SHP77 (cell line): ENCODE measurements around the gene MICU1.
"Not testable (repeated sequence)": the region's sequence is repeated elsewhere in the genome, so short reads cannot be mapped to it uniquely, and the experiment has no call there.

Source experiments
- DNase-seq, 2 experiments: peaks; one replicate each; lab custom pipeline; 2025; lab: John Stamatoyannopoulos, UW

MICU1 gene

GRCh38 chr10:72503694-72504438 is 122.0 kb downstream of the MICU1 start:
- DNase-seq, result no peak

DNA sequence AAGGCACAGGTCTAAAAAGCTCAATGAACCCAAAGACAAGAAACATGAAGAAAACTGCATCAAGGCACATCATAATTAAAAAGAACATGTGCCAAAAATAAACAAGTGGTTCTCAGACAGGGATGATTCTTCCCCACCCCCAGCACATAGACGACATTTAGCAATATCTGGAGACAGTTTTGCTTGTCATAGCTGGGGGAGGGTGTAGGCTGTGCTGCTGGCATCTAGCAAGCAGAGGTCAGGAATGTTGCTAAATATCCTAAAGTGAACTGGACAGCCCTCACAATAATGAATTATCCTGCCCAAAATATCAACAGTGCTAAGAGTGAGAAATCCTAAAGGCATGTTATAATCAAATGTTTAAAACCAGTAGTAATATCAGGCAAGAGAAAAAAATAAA is 122.6 kb downstream of the MICU1 start:
- DNase-seq, result no peak

GRCh38 chr10:72502581-72502980 is 123.3 kb downstream of the MICU1 start:
- DNase-seq, result no peak

DNA sequence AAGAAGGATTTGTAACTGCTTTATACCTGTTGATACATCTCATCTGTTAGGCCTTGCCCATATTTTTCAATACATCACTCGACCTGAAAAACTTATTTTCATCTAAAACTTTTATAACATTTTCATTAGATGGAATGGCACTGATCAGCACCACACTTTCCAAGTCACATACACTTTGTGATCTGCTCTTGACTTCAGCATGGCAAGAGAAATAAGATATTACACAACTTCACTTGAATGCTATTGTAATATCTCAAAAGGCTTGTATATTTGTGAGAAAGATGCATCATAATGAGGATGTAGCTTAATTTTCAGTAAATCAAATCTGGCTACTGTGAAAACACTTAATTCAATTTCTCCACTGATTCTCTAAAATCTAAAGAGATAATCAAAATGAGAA is 126.2 kb downstream of the MICU1 start:
- DNase-seq, result no peak

- DNase-seq, result no peak
Measured at GRCh38 chr10:72490951-72491350, 134.9 kb downstream of the MICU1 start.

- no peak for DNase-seq
Measured at GRCh38 chr10:72487521-72487920, 138.4 kb downstream of the MICU1 start.

GRCh38 chr10:72487116-72487515 is 138.8 kb downstream of the MICU1 start:
- no peak for DNase-seq

GRCh38 chr10:72485701-72486100 is 140.2 kb downstream of the MICU1 start:
- no peak for DNase-seq

GRCh38 chr10:72484521-72484920 is 141.4 kb downstream of the MICU1 start:
- no peak for DNase-seq

DNA sequence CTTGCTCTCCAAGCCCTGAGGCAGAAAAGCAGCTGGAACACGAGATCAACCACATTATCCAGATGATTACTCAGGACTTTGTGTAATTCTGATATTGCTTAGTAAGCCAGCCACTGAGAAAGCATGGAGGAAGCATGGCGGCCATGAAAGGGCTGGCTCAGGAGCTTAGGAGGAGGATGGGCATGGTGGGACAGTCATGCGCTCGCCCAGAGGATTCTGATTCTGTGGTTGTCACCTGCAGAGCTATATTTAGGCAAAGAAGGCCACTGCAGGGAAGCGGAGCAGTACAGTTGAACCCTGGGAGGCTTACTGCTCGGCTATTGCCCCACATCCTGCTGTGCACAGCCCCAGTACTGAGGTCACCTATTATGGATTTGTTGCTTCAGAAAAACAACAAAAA is 142.4 kb downstream of the MICU1 start:
- no peak for DNase-seq

DNA sequence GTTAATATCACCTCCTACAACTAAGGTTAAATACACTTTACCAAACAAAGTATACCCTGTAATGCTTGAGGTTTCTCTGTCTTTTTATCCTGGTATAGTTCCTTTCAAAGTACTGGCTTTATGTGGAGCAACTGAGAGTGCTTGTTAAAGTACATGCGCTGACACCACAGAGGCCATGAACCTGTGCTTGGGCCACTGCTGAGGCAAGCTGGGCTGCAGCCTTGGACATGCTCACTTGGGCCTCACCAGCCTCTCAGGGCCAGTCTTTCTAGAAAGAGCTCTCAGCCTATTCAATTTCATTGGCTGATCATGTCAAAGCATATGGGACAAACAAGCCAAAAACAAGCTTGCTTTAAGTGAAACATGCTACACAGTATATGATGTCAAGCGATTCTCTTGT is 145.0 kb downstream of the MICU1 start:
- DNase-seq, result no peak

DNA sequence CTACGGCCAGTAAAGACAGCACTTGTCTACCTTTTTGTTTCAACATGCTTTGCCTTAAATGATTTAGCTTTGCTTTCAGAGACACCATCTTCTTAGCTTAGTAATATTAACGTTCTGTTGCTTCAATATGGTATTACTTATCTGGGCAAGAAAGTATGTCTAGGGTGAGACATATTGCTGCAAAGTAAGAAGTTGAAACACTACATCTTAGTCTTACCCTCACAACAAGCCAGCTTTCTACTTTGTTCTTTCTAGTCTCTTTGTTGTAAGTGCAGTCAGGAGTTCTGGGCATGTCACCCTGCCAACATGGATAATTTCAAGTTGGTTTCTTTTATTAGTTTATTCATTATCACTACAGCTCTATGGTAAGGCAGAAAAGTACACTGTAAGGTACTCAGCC is 148.4 kb downstream of the MICU1 start:
- DNase-seq, result no peak

DNA sequence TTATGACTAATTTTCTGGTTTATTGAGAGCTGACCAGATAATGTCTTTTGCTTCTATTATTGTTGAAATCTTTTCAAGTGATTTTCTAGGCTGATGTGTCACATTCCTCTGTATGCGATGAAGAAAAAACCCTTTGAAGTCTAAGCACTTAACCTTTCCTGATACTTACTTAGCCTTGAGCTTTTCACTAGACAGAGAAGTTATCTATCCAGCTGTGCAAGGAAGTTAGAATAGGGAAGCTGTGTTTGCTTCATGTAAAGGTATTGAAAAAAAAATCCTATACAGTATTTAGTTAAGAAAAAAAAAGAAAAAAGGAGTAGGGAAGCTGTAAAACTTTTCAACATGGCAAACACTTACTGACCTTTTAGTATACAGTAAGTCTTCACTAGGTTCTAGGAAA is 153.6 kb downstream of the MICU1 start:
- DNase-seq, result no peak

GRCh38 chr10:72470666-72471065 is 155.2 kb downstream of the MICU1 start:
- DNase-seq, result no peak

DNA sequence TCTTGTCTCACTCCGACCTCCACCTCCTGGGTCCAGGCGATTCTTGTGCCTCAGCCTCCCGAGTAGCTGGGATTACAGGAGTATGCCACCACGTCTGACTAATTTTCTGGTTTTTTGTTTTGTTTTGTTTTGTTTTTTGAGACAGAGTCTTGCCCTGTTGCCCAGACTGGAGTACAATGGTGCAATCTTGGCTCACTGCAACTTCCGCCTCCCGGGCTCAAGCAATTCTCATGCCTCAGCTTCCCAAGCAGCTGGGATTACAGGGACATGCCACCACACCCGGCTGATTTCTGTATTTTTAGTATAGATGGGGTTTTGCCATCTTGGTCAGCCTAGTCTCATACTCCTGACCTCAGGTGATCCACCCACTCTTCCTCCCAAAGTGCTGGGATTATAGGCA is 158.8 kb downstream of the MICU1 start:
- not testable (repeated sequence) for DNase-seq

DNA sequence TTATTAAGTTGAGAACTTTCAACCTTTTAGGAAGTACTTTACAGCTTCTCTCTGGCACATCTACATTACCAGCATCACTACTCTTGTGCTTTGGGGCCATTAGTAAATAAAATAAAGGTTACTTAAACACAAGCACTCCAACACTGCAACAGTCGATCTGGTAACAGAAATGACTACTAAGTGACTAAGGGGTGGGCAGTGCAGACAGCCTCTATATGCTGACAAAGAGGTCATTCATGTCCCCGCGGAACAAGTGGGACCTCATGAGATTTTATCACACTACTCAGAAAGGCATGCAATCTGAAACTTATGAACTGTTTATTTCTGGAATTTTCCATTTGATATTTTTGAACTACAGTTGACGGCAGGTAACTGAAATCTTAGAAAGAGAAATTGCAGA is 159.9 kb downstream of the MICU1 start:
- DNase-seq, result no peak

- no peak for DNase-seq
Measured at GRCh38 chr10:72464438-72464837, 161.4 kb downstream of the MICU1 start.

- DNase-seq, result no peak
Measured at GRCh38 chr10:72462261-72462660, 163.6 kb downstream of the MICU1 start.

- DNase-seq, result no peak
Measured at GRCh38 chr10:72461085-72461484, 164.8 kb downstream of the MICU1 start.

DNA sequence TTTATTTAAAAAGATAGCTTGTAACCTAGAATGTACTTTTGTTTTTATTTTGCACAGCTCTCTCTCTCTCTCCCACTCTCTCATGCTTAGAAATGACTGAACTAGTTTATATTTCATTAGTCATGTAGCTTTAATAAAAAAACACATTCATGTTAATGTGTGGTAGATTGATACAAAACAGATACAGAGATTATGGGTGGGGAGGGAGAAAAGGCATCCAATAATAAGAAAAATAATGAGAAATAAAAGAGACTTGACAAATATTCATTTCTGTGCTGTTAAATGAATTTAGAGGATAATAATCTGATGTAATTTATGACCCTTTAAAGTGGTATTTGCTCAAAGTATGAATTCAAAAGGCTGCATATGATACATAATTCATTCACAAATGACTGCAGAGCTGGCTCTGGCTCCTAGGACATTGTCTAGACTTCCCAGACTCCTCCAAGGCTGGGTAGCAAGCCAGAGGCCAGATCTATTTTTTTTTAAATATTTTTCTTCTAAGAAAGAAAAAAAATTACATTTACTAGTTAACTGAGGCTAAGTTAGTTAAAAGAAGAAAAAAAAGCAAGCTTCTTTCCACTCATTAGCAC is 165.5 kb downstream of the MICU1 start:
- DNase-seq, result no peak

DNA sequence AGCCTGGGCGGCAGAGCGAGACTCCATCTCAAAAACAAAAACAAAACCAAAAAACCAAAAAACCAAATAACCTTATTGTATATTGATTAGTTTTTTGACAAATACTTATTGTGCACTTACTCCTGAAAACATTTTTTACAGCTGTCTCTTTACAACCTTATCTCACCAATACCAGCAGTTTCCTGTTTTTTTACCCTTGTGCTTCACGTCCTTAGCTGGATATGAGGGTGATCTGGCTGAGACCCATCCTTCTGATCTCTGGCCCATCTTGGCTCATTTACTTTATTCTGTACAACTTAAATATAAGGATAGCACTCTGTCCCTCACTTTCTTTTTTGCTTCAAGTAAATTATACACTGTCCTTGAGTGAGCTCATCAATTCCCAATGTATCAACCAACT is 166.6 kb downstream of the MICU1 start:
- DNase-seq, result no peak

DNA sequence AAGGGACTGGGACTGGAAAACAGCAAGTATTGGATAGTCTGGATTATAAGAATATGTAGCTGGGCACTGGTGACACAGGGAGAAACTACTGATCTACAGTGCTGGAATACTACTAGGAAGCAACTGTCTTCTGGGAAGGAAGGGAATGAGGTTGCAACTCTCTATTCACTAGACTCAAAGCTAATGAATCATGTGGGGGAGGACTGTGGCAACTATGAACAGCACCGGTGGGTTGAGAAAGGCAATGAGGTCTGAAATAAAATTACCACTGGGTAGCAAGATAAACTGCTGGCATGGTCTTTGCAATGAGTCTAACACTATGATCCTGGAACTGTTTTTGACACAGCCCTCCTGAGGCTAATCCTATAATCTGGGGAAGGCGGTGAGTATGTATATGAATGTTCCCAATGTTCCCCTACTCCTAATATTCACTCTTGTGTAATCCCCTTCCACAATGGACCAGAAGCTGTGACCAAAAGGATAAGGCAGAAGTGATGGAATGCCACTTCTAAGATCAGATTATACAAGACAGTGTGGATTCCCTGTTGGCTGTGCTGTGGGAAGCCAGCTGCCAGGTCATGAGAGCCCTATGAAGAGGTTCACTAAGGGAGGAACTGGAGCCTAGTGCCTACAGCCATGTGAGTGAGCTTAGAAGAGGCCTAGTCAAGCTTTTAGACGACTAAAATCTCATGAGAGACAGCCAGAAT is 169.8 kb downstream of the MICU1 start:
- DNase-seq, result no peak

GRCh38 chr10:72449941-72450441 is 175.9 kb downstream of the MICU1 start:
- no peak for DNase-seq
